HG03097 (cell line): ENCODE results near the gene ADARB2.
"Not testable (repeated sequence)": the region's sequence is repeated elsewhere in the genome, so short reads cannot be mapped to it uniquely, and the experiment has no call there.

ENCODE experiments used
- ATAC-seq: cut with Tn5 transposase; IDR thresholded peaks from one replicate; pipeline ENCODE4 v1.9.1; 2021; ENCODE audit not compliant: unreplicated experiment, low FRiP score

Gene ADARB2

GRCh38 chr10:1477578-1477977 lies 259.7 kb downstream of the ADARB2 start:
- ATAC-seq, result no peak

DNA sequence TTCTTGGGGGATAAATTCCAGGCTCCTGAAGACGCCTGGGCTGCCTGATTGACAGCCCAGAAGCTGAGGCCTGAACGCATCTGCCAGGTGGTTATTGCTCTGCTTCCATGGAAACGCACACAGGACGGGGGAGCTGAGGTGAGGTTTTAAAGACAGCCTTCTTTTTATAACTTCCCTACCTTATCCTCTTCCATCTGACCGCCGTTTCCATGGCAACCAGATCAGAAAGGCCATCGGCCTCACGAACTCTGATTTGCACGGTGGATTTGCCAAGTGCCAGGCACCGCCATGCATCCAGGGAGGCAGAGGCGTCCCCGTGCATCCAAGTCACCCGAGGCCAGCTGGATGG lies 260.9 kb downstream of the ADARB2 start:
- ATAC-seq, result no peak

- ATAC-seq, result no peak
Observed at GRCh38 chr10:1475771-1476454, 261.4 kb downstream of the ADARB2 start.

- ATAC-seq, result no peak
Observed at GRCh38 chr10:1475098-1475591, 262.2 kb downstream of the ADARB2 start.

GRCh38 chr10:1474376-1475097 lies 262.8 kb downstream of the ADARB2 start:
- no peak for ATAC-seq

GRCh38 chr10:1473874-1474273 lies 263.5 kb downstream of the ADARB2 start:
- ATAC-seq, result no peak

DNA sequence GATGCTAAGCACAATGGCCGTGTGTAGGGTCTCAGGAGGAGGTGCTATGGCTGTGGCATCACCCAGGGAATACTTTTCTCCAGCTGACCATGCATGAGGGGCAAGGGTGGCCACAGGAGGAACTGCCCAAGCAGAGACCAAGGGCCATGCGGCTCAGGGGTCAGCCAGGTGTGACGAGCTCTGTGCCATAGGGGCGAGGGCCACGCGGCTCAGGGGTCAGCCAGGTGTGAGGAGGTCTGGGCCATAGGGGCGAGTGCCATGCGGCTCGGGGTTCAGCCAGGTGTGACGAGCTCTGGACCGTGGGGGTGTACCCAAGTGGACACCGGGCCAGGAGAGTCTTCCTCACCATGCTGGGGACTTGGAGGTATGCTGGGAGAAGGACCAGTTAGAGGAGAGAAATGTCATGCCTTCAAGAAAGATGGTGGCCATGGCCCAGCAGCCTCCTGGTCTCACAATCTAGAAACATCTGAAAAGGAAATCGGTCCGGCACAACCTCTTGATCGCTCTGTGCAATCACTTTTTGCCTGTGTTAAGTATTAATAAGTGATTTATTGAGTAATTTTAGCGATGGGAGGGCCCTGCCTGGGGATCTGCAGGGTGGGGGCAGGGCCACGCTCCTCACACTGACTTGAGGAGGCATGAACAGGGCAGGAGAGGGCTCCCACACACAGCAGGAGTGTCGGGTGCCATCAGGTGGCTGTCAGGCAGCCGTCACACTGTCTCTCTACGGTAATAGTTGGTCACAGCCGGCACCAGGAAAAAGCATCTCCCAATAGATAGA lies 265.0 kb downstream of the ADARB2 start:
- ATAC-seq, result no peak

GRCh38 chr10:1468811-1469210 lies 268.5 kb downstream of the ADARB2 start:
- ATAC-seq, result no peak

- ATAC-seq, result no peak
Observed at GRCh38 chr10:1467334-1468076, 269.8 kb downstream of the ADARB2 start.

DNA sequence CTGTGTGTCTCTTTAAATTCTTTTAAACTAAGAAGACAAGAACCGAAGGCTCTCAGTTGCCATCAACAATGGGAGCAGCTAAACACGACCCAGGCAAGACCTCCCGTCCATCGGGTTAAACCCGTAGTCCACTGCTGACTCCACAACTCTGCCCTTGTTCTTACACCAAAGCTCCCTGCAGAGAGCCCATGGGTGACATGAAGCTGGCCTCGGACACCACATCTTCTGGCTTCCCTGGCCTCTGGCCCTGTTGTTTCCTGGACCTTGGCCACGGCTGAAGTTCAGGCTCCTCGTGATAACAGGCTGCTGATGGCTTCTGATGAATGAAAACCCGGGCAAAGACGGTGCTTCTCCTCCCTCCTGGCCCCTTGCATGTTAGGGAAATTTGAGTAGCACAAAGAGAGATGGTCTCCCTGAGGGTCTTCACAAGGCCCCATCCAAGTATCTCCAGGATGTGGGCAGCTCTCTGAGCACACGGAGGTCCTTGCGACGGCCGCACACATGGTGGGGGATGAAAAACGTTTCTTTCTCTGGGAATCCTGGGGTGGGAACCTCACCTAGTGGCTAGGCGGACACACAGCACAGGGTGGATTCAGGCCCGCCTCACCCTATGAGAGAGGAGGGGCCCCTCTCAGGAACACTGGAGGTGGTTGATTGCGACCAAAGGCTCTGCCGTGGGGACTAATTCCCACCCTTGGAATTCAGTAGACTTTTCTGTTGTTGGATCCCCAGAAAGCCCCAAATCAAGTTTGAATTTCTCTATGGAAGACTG lies 271.1 kb downstream of the ADARB2 start:
- ATAC-seq, result no peak

- ATAC-seq, result no peak
Observed at GRCh38 chr10:1465418-1465911, 271.9 kb downstream of the ADARB2 start.

- no peak for ATAC-seq
Observed at GRCh38 chr10:1464881-1465417, 272.4 kb downstream of the ADARB2 start.

GRCh38 chr10:1463971-1464370 lies 273.4 kb downstream of the ADARB2 start:
- ATAC-seq, result not testable (repeated sequence)

DNA sequence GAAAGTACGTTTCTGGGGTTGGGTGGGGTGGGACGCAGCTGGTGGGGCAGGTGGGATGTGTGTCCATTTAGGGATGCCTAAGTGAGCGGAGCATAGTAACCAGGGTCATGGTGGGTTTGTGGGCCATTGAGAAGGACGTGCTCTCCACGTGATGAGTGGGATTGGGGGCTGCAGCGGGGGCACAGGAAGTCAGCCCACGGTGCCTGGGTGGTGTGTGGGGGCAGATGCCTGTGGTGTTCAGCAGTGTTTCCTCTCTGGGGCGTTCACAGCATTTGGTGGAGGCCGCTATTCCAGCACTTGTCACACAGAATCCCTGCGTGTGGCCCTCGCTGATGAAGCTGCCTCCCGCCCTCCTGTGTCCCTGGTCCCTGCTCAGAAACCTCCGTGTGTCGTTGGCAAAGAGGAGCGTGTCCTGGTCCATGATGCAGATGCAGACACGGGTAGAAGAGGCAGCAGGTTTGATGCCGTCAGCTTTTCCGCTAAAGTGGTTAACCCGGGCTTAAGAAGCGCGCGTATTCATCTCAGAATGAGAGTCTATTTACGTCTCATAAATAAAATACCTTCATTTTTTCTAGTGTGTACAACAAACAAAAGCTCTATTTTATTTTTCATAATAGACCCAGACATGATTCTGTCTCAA lies 274.2 kb downstream of the ADARB2 start:
- no peak for ATAC-seq

DNA sequence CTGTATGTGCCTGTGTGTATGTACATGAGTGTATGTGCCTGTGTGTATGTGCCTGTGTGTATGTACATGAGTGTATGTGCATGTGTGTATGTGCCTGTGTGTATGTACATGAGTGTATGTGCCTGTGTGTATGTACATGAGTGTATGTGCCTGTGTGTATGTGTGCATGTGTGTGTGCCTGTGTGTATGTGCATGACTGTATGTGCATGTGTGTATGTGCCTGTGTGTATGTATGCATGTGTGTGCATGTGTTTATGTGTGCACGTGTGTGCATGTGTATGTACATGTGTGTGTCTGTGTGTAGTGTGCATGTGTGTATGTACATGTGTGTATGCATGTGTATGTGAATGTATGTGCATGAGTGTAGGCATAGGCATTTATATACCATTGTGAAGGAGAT lies 274.8 kb downstream of the ADARB2 start:
- ATAC-seq, result no peak

- ATAC-seq, result no peak
Observed at GRCh38 chr10:1462032-1462431, 275.3 kb downstream of the ADARB2 start.

DNA sequence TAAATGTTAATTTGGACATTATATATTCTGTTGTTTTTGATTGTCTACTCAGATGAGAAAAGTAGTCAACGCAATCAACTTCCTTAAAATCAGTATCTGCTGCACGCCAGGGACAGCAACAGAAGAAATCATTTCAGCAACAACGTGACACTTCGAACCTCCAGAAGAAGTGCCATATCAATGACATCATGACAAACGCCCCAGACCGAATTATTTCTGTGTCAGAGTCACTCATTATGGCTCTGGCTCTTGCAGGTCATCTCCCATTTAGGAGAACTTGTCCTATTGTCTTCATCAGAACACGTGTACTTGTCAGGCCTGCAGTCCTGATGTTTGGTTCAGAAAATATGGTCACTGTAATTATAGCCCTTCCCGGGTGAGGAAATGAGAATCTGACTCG lies 276.3 kb downstream of the ADARB2 start:
- no peak for ATAC-seq

- not testable (repeated sequence) for ATAC-seq
Observed at GRCh38 chr10:1459664-1460063, 277.7 kb downstream of the ADARB2 start.

GRCh38 chr10:1454951-1455350 lies 282.4 kb downstream of the ADARB2 start:
- ATAC-seq, result peak; percentile 21
